Stomach (tissue), 9 donors: ENCODE measurements around the gene CLRN2. TPM values are rescaled to one million over a fixed set of nuclear protein-coding genes. Genes with fewer than 3 reads are reported as not detected.

Experiments used
- DNase-seq, 2 donors: peaks; one replicate each; pipeline versions ENCODE4 v3.0.0 to v3.0.0-alpha.2; 2013 to 2019
- H3K27ac ChIP-seq, 5 donors: fragments of 200-600 bp in 4 of 5; sonication (generic) in 4 of 5; one replicate each; pipeline ENCODE4 v1.5.1; 2013 to 2019; ENCODE audit warnings: mild to moderate bottlenecking in 1 of 5, moderate library complexity in 1 of 5
- H3K27me3 ChIP-seq, 3 donors: fragments of 200-600 bp; sonication (generic); one replicate each; pipeline ENCODE4 v1.5.1; 2017 to 2019; ENCODE audit warnings: mixed run types in 1 of 3
- H3K36me3 ChIP-seq, 4 donors: fragments of 200-600 bp; sonication (generic); 1 replicate in 3 of 4; 2 replicates in 1 of 4; pipeline ENCODE4 v1.5.1; 2016 to 2019
- H3K4me1 ChIP-seq, 4 donors: fragments of 200-600 bp; sonication (generic); one replicate each; pipeline ENCODE4 v1.5.1; 2016 to 2019
- H3K4me3 ChIP-seq, 4 donors: fragments of 200-600 bp; sonication (generic) in 3 of 4; one replicate each; pipeline ENCODE4 v1.5.1; 2016 to 2019; ENCODE audit warnings: mild to moderate bottlenecking in 1 of 4
- H3K9me3 ChIP-seq, 4 donors: fragments of 200-600 bp; sonication (generic); one replicate each; pipeline ENCODE4 v1.5.1; 2016 to 2019
- EP300 ChIP-seq: sonication (generic); formaldehyde crosslinking; IDR thresholded peaks from one replicate; pipeline ENCODE4 v1.6.1; 2017; ENCODE audit warnings: antibody characterized with exemption
- POLR2A ChIP-seq, 4 donors: fragments of 450-650 bp; IDR thresholded peaks; one replicate each; pipeline ENCODE4 v1.6.1; 2016; ENCODE audit warnings: antibody characterized with exemption in 4 of 4, control low read depth in 2 of 4, mild to moderate bottlenecking in 1 of 4, moderate library complexity in 1 of 4
- POLR2AphosphoS5 ChIP-seq, 3 donors: sonication (generic); formaldehyde crosslinking; IDR thresholded peaks; one replicate each; pipeline ENCODE4 v1.6.1; 2016; ENCODE audit warnings: antibody characterized with exemption in 3 of 3
- WGBS, 5 donors: extraction: QIAGEN DNeasy Blood & Tissue Kit in 3 of 5; methylation state at CpG; one replicate each; pipeline versions ENCODE4 v1.1.5 to v1.1.7; 2013 to 2018; 5-methylcytosine and 5-hydroxymethylcytosine counted together
- intact Hi-C: fragments of 100-400 bp; cut with DNase I; formaldehyde crosslinking; loops from one replicate; pipeline ENCODE4 v1.15.1; 2023; ENCODE audit warnings: low total_unique reads
- polyA plus RNA-seq, 3 donors: library from polyadenylated mRNA; stranded (reverse); fragments of 200-250 nt; gene quantifications; one replicate each; pipeline ENCODE4 v1.2.3, GENCODE V29; 2013
- total RNA-seq, 5 donors: library from RNA; depleted of rRNA; stranded (reverse); fragments of >200 nt; gene quantifications; one replicate each; pipeline versions ENCODE4 v1.1.0 to v1.2.3, GENCODE V29; 2014 to 2016
- TF ChIP-seq, protein P1 (sequence below), 7 experiments: fragments of 450-650 bp in 4 of 7; fragments of 200-600 bp in 3 of 7; sonication (generic) in 3 of 7; IDR thresholded peaks; one replicate each; pipeline ENCODE4 v1.5.1; 2016 to 2019; ENCODE audit warnings: antibody characterized with exemption in 7 of 7, control low read depth in 2 of 7, mild to moderate bottlenecking in 1 of 7
- donor health status: healthy with polysubstance abuse.
- donor health status: Bipolar disorder and iron deficiency.
- donor health status: healthy.

CLRN2 gene
- total and polyA plus RNA-seq, 8 donors = not detected

- no peak for TF ChIP-seq EP300
- TF ChIP-seq POLR2A (IDR thresholded peaks at IDR 0.05) = no peak
- TF ChIP-seq, protein P1, sequence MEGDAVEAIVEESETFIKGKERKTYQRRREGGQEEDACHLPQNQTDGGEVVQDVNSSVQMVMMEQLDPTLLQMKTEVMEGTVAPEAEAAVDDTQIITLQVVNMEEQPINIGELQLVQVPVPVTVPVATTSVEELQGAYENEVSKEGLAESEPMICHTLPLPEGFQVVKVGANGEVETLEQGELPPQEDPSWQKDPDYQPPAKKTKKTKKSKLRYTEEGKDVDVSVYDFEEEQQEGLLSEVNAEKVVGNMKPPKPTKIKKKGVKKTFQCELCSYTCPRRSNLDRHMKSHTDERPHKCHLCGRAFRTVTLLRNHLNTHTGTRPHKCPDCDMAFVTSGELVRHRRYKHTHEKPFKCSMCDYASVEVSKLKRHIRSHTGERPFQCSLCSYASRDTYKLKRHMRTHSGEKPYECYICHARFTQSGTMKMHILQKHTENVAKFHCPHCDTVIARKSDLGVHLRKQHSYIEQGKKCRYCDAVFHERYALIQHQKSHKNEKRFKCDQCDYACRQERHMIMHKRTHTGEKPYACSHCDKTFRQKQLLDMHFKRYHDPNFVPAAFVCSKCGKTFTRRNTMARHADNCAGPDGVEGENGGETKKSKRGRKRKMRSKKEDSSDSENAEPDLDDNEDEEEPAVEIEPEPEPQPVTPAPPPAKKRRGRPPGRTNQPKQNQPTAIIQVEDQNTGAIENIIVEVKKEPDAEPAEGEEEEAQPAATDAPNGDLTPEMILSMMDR (IDR thresholded peaks at IDR 0.05) = no peak
- no peak for TF ChIP-seq POLR2AphosphoS5 (IDR thresholded peaks at IDR 0.05)
These were observed 11.9 kb downstream of the CLRN2 start for GRCh38 chr4:17526695-17527477.

GRCh38 chr4:17528551-17529165 is 13.7 kb downstream of the CLRN2 start:
- intact Hi-C loops = no loop called here
- Histone ChIP-seq H3K36me3 (no peaks in the 10 kb centered on the region), H3K27me3 (peaks cover 0 to 12% (median 0%) of the 10 kb centered on the region in 3 donors), H3K9me3 (no peaks in the 10 kb centered on the region), H3K27ac (no peak overlapping the region), H3K4me3 (no peak overlapping the region), H3K4me1 (no peaks in the 10 kb centered on the region)
- no peak for TF ChIP-seq POLR2AphosphoS5 (IDR thresholded peaks at IDR 0.05)
- no peak for TF ChIP-seq POLR2A (IDR thresholded peaks at IDR 0.05)
- no peak for TF ChIP-seq EP300
- TF ChIP-seq, protein P1 (IDR thresholded peaks at IDR 0.05) = no peak
- WGBS, 5 donors = 85 to 90% (median 87%) methylated on average over 10 of the region's 10 CpGs
- DNase-seq = no peak

More at GRCh38 chr4:17526695-17527477, 11.9 kb downstream of the CLRN2 start:
- WGBS, 5 donors = 84 to 86% (median 86%) methylated on average over 27 of the region's 27 CpGs
- intact Hi-C loops = no loop called here
- Histone ChIP-seq H3K27ac (no peak overlapping the region), H3K4me1 (no peaks in the 10 kb centered on the region), H3K36me3 (no peaks in the 10 kb centered on the region), H3K9me3 (no peaks in the 10 kb centered on the region), H3K27me3 (peaks cover 0 to 12% (median 0%) of the 10 kb centered on the region in 3 donors), H3K4me3 (no peak overlapping the region)
- no peak for DNase-seq

DNA sequence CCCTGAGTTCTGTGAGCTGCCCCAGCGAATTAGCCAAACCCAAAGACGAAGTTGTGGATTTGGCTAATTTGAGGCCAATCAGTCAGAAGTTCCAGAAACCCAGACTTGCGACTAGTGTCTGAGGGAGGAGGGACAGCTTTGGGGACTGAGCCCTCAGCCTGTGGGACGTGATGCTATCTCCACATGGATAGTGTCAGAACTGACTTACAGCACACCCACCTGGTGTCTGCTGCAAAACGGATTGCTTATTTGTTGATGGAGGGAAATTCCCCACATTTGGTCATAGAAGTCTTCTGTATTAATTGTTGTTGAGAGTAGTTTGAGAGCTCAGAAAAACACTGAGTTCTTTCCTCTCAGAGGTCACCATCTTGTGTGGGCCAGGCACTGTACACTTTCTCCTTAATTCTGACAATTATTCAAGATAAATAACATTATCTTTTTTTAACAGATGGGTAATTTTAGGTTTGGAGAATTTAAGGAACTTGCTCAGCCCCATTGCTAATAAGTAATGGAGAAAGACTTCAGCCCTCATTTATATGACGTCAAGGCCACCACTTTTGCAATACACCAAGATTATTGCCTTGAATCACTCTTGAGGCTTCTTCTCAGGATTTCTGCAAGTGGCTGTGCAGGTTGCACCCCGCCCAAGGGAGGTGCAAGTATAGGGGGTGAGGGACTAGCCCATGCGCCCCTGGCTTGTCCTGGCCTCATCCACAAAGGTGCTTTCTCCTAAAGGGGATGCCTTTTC is 16.7 kb downstream of the CLRN2 start:
- TF ChIP-seq POLR2A (IDR thresholded peaks at IDR 0.05) (no peak), POLR2AphosphoS5 (IDR thresholded peaks at IDR 0.05) (no peak), EP300 (no peak)
- TF ChIP-seq, protein P1 (IDR thresholded peaks at IDR 0.05) = no peak
- no peak overlapping the region for H3K4me3 ChIP-seq
- H3K4me1 ChIP-seq = no peaks in the 10 kb centered on the region
- intact Hi-C loops = no loop called here
- H3K36me3 ChIP-seq = no peaks in the 10 kb centered on the region
- no peaks in the 10 kb centered on the region for H3K9me3 ChIP-seq
- DNase-seq = no peak
- WGBS, 5 donors = 56 to 78% (median 69%) methylated on average over 7 to 8 of the region's 8 CpGs
- H3K27ac ChIP-seq = no peak overlapping the region
- peaks cover 0 to 12% (median 0%) of the 10 kb centered on the region in 3 donors for H3K27me3 ChIP-seq

- no peak for DNase-seq
- intact Hi-C loops = no loop called here
- no peaks in the 10 kb centered on the region for H3K27me3 ChIP-seq
- TF ChIP-seq EP300 = no peak
- TF ChIP-seq POLR2AphosphoS5 (IDR thresholded peaks at IDR 0.05) = no peak
- TF ChIP-seq POLR2A (IDR thresholded peaks at IDR 0.05) = no peak
- TF ChIP-seq, protein P1 (IDR thresholded peaks at IDR 0.05) = no peak
- H3K4me1 ChIP-seq = no peaks in the 10 kb centered on the region
- no peaks in the 10 kb centered on the region for H3K36me3 ChIP-seq
- H3K27ac ChIP-seq = no peak overlapping the region
- H3K9me3 ChIP-seq = no peaks in the 10 kb centered on the region
- H3K4me3 ChIP-seq = no peak overlapping the region
- 90 to 96% (median 95%) methylated on average over 4 of the region's 4 CpGs for WGBS, 5 donors
These were observed 19.7 kb downstream of the CLRN2 start for GRCh38 chr4:17534705-17535104.
